Vagina (tissue), 2 donors: ENCODE results near the gene LARP1. TPM values are rescaled to one million over a fixed set of nuclear protein-coding genes. Genes with fewer than 3 reads are reported as not detected.

Experiments used
- DNase-seq, 2 donors: peaks; one replicate each; pipeline ENCODE4 v3.0.0-alpha.2; 2017; ENCODE audit errors: extremely low spot score in 2 of 2
- H3K27ac ChIP-seq: fragments of 200-600 bp; sonication (generic); one replicate; pipeline ENCODE4 v1.5.1; 2019
- H3K27me3 ChIP-seq: fragments of 200-600 bp; sonication (generic); one replicate; pipeline ENCODE4 v1.5.1; 2019
- H3K36me3 ChIP-seq, 2 donors: fragments of 200-600 bp; sonication (generic); one replicate each; pipeline ENCODE4 v1.5.1; 2017 to 2019
- H3K4me1 ChIP-seq: fragments of 200-600 bp; sonication (generic); one replicate; pipeline ENCODE4 v1.5.1; 2019
- H3K4me3 ChIP-seq, 2 donors: fragments of 200-600 bp; sonication (generic); 1 replicate in 1 of 2; 2 replicates in 1 of 2; pipeline ENCODE4 v1.5.1; 2016 to 2019
- H3K9me3 ChIP-seq: fragments of 200-600 bp; sonication (generic); one replicate; pipeline ENCODE4 v1.5.1; 2019
- CTCF ChIP-seq, 3 experiments: fragments of 450-650 bp in 2 of 3; fragments of 200-600 bp in 1 of 3; sonication (generic) in 1 of 3; IDR thresholded peaks; one replicate each; pipeline ENCODE4 v1.5.1; 2017 to 2019; ENCODE audit warnings: antibody characterized with exemption in 3 of 3, mild to moderate bottlenecking in 2 of 3, moderate library complexity in 2 of 3
- POLR2A ChIP-seq, 2 donors: fragments of 450-650 bp; IDR thresholded peaks; one replicate each; pipeline ENCODE4 v1.6.1; 2017; ENCODE audit warnings: antibody characterized with exemption in 2 of 2, mild to moderate bottlenecking in 2 of 2, moderate library complexity in 2 of 2
- POLR2AphosphoS5 ChIP-seq, 2 donors: sonication (generic); formaldehyde crosslinking; IDR thresholded peaks; one replicate each; pipeline ENCODE4 v1.9.0; 2017; ENCODE audit warnings: antibody characterized with exemption in 2 of 2, mild to moderate bottlenecking in 2 of 2, low read depth in 1 of 2; ENCODE audit not compliant: insufficient read depth in 1 of 2
- intact Hi-C: fragments of 100-400 bp; cut with DNase I; formaldehyde crosslinking; loops from one replicate; pipeline ENCODE4 v1.15.1; 2023
- total RNA-seq: library from RNA; depleted of rRNA; stranded (reverse); fragments of >200 nt; gene quantifications from one replicate; pipeline ENCODE4 v1.2.3, GENCODE V29; 2016

LARP1 gene
- total RNA-seq, 1 donor from 2014 or later: 98.0 TPM

GRCh38 chr5:154836225-154836624 lies 81.0 kb downstream of the LARP1 start:
- Histone ChIP-seq H3K4me3 (no peak overlapping the region), H3K36me3 (peaks cover 0 to 4% of the 10 kb centered on the region in 2 donors)

GRCh38 chr5:154837009-154837901 lies 82.1 kb downstream of the LARP1 start:
- DNase-seq: no peak
- Histone ChIP-seq H3K4me3 (no peak overlapping the region), H3K4me1 (peaks cover 13% of the 10 kb centered on the region), H3K9me3 (no peaks in the 10 kb centered on the region), H3K27ac (no peak overlapping the region), H3K36me3 (peaks cover 0 to 4% of the 10 kb centered on the region in 2 donors), H3K27me3 (no peaks in the 10 kb centered on the region)
- intact Hi-C loops: no loop called here
- TF ChIP-seq POLR2AphosphoS5 (IDR thresholded peaks at IDR 0.05; ENCODE audit: insufficient read depth in 1 of 2, low read depth in 1 of 2): no peak
- TF ChIP-seq POLR2A (IDR thresholded peaks at IDR 0.05): no peak
- TF ChIP-seq CTCF (IDR thresholded peaks at IDR 0.05): no peak

More at GRCh38 chr5:154836225-154836624, 81.0 kb downstream of the LARP1 start:
- TF ChIP-seq POLR2AphosphoS5 (IDR thresholded peaks at IDR 0.05; ENCODE audit: insufficient read depth in 1 of 2, low read depth in 1 of 2) (no peak), CTCF (IDR thresholded peaks at IDR 0.05) (no peak), POLR2A (IDR thresholded peaks at IDR 0.05) (no peak)
- no peak overlapping the region for H3K27ac ChIP-seq
- peaks cover 13% of the 10 kb centered on the region for H3K4me1 ChIP-seq
- intact Hi-C loops: no loop called here
- DNase-seq: no peak
- H3K9me3 ChIP-seq: no peaks in the 10 kb centered on the region
- H3K27me3 ChIP-seq: no peaks in the 10 kb centered on the region

- intact Hi-C loops: no loop called here
- H3K4me1 ChIP-seq: peaks cover 6% of the 10 kb centered on the region
- no peak overlapping the region for H3K4me3 ChIP-seq
- no peak for DNase-seq
- H3K36me3 ChIP-seq: peaks cover 0 to 4% of the 10 kb centered on the region in 2 donors
- no peak for TF ChIP-seq CTCF (IDR thresholded peaks at IDR 0.05)
- TF ChIP-seq POLR2AphosphoS5 (IDR thresholded peaks at IDR 0.05; ENCODE audit: insufficient read depth in 1 of 2, low read depth in 1 of 2): no peak
- no peak for TF ChIP-seq POLR2A (IDR thresholded peaks at IDR 0.05)
- no peak overlapping the region for H3K27ac ChIP-seq
- H3K27me3 ChIP-seq: no peaks in the 10 kb centered on the region
- H3K9me3 ChIP-seq: no peaks in the 10 kb centered on the region
These were observed 85.5 kb downstream of the LARP1 start for GRCh38 chr5:154840435-154841272.

- H3K9me3 ChIP-seq: no peaks in the 10 kb centered on the region
- no peak for DNase-seq
- peaks cover 11% of the 10 kb centered on the region for H3K4me1 ChIP-seq
- no peak overlapping the region for H3K4me3 ChIP-seq
- peaks cover 0 to 4% of the 10 kb centered on the region in 2 donors for H3K36me3 ChIP-seq
- no peak overlapping the region for H3K27ac ChIP-seq
- TF ChIP-seq POLR2A (IDR thresholded peaks at IDR 0.05) (no peak), POLR2AphosphoS5 (IDR thresholded peaks at IDR 0.05; ENCODE audit: insufficient read depth in 1 of 2, low read depth in 1 of 2) (no peak), CTCF (IDR thresholded peaks at IDR 0.05) (no peak)
- intact Hi-C loops: no loop called here
- H3K27me3 ChIP-seq: no peaks in the 10 kb centered on the region
These were observed 86.1 kb downstream of the LARP1 start for GRCh38 chr5:154841273-154841661.
